HepG2 (cell line): Measurements from ENCODE around the gene THRB. TPM values are rescaled to one million over a fixed set of nuclear protein-coding genes. Genes with fewer than 3 reads are reported as not detected.

ENCODE experiments used
- HHEX ChIP-seq: IDR thresholded peaks from 2 replicates; pipeline ENCODE4 v1.6.1; 2016; ENCODE audit warnings: control low read depth
- KDM6A ChIP-seq: IDR thresholded peaks from 2 replicates; pipeline ENCODE4 v1.6.1; 2016; ENCODE audit warnings: low read depth
- MAZ ChIP-seq, 2 experiments: sonication (generic) in 1 of 2; formaldehyde crosslinking in 1 of 2; IDR thresholded peaks; 2 replicates each; pipeline versions ENCODE4 v1.5.0 to v1.6.1; 2012 to 2020; ENCODE audit warnings: low read depth in 2 of 2, mild to moderate bottlenecking in 2 of 2, borderline replicate concordance in 1 of 2, improper control_type of control experiment in 1 of 2, low read length in 1 of 2, missing genetic modification reagents in 1 of 2, moderate library complexity in 1 of 2
- NCOA2 ChIP-seq: sonication (generic); formaldehyde crosslinking; IDR thresholded peaks from 2 replicates; pipeline ENCODE4 v1.8.0; 2022; ENCODE audit warnings: inconsistent platforms
- PRDM4 ChIP-seq: sonication (generic); formaldehyde crosslinking; IDR thresholded peaks from 2 replicates; pipeline ENCODE4 v1.9.0; 2021; ENCODE audit warnings: missing genetic modification reagents, borderline replicate concordance
- SP2 ChIP-seq: sonication (generic); formaldehyde crosslinking; IDR thresholded peaks from 2 replicates; pipeline ENCODE4 v1.5.1; 2020; ENCODE audit warnings: mild to moderate bottlenecking, missing genetic modification reagents
- ZKSCAN1 ChIP-seq: fragments of 150-350 bp; IDR thresholded peaks from 2 replicates; pipeline ENCODE4 v1.6.1; 2014; ENCODE audit warnings: low read length
- ZSCAN20 ChIP-seq: sonication (generic); formaldehyde crosslinking; IDR thresholded peaks from 2 replicates; pipeline ENCODE4 v1.4.0; 2020; ENCODE audit warnings: missing genetic modification reagents, mild to moderate bottlenecking, borderline replicate concordance
- polyA plus RNA-seq, 8 experiments: library from polyadenylated mRNA; depleted of rRNA in 3 of 8; stranded (reverse) in 7 of 8; unstranded in 1 of 8; fragments of >200 nt; fragmentation: Illumina TruSeq in 4 of 8; extraction: Trizol in 4 of 8; gene quantifications; 2 replicates each; pipeline versions ENCODE4 v1.2.1 to v1.2.3, GENCODE V29; 2011 to 2016; ENCODE audit warnings: low read depth in 4 of 8, missing spikeins in 1 of 8, mixed read lengths in 1 of 8; ENCODE audit not compliant: insufficient read depth in 1 of 8
- total RNA-seq, 5 experiments: library from RNA; depleted of rRNA; stranded (reverse); fragments of >200 nt; fragmentation: Illumina TruSeq; extraction: Trizol; gene quantifications; 2 replicates each; pipeline ENCODE4 v1.2.3, GENCODE V29; 2016; ENCODE audit warnings: low read depth in 1 of 5
- TF ChIP-seq, protein P1 (sequence below): sonication (generic); formaldehyde crosslinking; IDR thresholded peaks from 2 replicates; pipeline ENCODE4 v1.4.0; 2020; ENCODE audit warnings: missing genetic modification reagents, mild to moderate bottlenecking, borderline replicate concordance
- TF ChIP-seq, protein P2 (sequence below): sonication (generic); formaldehyde crosslinking; IDR thresholded peaks from 2 replicates; pipeline ENCODE4 v1.5.0; 2020; ENCODE audit warnings: mild to moderate bottlenecking, missing genetic modification reagents, borderline replicate concordance

Gene THRB
- total and polyA plus RNA-seq, 2 of the 13 experiments (the other 11 are each of a cell fraction or from before 2014, with no cell fraction given), result 4.7 to 22.7 TPM

GRCh38 chr3:24158761-24159454 lies 335.7 kb downstream of the THRB start (continued):
- TF ChIP-seq PRDM4 (CRISPR knock-in tag) (no peak), NCOA2 (CRISPR knock-in tag) (no peak), SP2 (CRISPR knock-in tag) (no peak), ZSCAN20 (CRISPR knock-in tag) (no peak), MAZ (IDR thresholded peaks at IDR 0.05; ENCODE audit: borderline replicate concordance, low read depth, low read length) (no peak), MAZ (CRISPR knock-in tag; IDR thresholded peaks at IDR 0.05; ENCODE audit: low read depth) (no peak), KDM6A (no peak), HHEX (CRISPR knock-in tag) (no peak), ZKSCAN1 (no peak)
- TF ChIP-seq, protein P1, sequence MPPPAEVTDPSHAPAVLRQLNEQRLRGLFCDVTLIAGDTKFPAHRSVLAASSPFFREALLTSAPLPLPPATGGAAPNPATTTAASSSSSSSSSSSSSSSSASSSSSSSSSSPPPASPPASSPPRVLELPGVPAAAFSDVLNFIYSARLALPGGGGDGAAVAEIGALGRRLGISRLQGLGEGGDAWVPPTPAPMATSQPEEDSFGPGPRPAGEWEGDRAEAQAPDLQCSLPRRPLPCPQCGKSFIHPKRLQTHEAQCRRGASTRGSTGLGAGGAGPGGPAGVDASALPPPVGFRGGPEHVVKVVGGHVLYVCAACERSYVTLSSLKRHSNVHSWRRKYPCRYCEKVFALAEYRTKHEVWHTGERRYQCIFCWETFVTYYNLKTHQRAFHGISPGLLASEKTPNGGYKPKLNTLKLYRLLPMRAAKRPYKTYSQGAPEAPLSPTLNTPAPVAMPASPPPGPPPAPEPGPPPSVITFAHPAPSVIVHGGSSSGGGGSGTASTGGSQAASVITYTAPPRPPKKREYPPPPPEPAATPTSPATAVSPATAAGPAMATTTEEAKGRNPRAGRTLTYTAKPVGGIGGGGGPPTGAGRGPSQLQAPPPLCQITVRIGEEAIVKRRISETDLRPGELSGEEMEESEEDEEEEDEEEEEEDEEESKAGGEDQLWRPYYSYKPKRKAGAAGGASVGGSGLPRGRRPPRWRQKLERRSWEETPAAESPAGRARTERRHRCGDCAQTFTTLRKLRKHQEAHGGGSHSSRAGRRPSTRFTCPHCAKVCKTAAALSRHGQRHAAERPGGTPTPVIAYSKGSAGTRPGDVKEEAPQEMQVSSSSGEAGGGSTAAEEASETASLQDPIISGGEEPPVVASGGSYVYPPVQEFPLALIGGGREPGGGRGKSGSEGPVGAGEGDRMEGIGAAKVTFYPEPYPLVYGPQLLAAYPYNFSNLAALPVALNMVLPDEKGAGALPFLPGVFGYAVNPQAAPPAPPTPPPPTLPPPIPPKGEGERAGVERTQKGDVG (CRISPR knock-in tag), result no peak
- TF ChIP-seq, protein P2, sequence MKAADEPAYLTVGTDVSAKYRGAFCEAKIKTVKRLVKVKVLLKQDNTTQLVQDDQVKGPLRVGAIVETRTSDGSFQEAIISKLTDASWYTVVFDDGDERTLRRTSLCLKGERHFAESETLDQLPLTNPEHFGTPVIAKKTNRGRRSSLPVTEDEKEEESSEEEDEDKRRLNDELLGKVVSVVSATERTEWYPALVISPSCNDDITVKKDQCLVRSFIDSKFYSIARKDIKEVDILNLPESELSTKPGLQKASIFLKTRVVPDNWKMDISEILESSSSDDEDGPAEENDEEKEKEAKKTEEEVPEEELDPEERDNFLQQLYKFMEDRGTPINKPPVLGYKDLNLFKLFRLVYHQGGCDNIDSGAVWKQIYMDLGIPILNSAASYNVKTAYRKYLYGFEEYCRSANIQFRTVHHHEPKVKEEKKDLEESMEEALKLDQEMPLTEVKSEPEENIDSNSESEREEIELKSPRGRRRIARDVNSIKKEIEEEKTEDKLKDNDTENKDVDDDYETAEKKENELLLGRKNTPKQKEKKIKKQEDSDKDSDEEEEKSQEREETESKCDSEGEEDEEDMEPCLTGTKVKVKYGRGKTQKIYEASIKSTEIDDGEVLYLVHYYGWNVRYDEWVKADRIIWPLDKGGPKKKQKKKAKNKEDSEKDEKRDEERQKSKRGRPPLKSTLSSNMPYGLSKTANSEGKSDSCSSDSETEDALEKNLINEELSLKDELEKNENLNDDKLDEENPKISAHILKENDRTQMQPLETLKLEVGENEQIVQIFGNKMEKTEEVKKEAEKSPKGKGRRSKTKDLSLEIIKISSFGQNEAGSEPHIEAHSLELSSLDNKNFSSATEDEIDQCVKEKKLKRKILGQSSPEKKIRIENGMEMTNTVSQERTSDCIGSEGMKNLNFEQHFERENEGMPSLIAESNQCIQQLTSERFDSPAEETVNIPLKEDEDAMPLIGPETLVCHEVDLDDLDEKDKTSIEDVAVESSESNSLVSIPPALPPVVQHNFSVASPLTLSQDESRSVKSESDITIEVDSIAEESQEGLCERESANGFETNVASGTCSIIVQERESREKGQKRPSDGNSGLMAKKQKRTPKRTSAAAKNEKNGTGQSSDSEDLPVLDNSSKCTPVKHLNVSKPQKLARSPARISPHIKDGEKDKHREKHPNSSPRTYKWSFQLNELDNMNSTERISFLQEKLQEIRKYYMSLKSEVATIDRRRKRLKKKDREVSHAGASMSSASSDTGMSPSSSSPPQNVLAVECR (CRISPR knock-in tag), result no peak
